ENCODE measurements around the gene LHPP. TPM values are rescaled to one million over a fixed set of nuclear protein-coding genes. Genes with fewer than 3 reads are reported as not detected.
"Not testable (repeated sequence)": the region's sequence is repeated elsewhere in the genome, so short reads cannot be mapped to it uniquely, and the experiment has no call there.

The LHPP gene
- total and polyA plus RNA-seq, 2 experiments from 2014 or later: 19.1 to 40.6 TPM

- TF ChIP-seq, protein P1, sequence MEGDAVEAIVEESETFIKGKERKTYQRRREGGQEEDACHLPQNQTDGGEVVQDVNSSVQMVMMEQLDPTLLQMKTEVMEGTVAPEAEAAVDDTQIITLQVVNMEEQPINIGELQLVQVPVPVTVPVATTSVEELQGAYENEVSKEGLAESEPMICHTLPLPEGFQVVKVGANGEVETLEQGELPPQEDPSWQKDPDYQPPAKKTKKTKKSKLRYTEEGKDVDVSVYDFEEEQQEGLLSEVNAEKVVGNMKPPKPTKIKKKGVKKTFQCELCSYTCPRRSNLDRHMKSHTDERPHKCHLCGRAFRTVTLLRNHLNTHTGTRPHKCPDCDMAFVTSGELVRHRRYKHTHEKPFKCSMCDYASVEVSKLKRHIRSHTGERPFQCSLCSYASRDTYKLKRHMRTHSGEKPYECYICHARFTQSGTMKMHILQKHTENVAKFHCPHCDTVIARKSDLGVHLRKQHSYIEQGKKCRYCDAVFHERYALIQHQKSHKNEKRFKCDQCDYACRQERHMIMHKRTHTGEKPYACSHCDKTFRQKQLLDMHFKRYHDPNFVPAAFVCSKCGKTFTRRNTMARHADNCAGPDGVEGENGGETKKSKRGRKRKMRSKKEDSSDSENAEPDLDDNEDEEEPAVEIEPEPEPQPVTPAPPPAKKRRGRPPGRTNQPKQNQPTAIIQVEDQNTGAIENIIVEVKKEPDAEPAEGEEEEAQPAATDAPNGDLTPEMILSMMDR (IDR thresholded peaks at IDR 0.05; ENCODE audit: low read depth, low read length): no peak
- Histone ChIP-seq H3K27me3 (no peaks in the 10 kb centered on the region), H3K36me3 (no peaks in the 10 kb centered on the region), H3K4me1 (ENCODE audit: low read depth) (no peaks in the 10 kb centered on the region), H3K4me3 (no peak overlapping the region), H3K9me3 (ENCODE audit: low read depth) (no peaks in the 10 kb centered on the region), H3K27ac (no peak overlapping the region)
- DNase-seq (ENCODE audit: low read depth in 1 of 2, low spot score in 1 of 2): no peak
These were observed 25.4 kb upstream of the LHPP start for GRCh38 chr10:124436191-124436638.

DNA sequence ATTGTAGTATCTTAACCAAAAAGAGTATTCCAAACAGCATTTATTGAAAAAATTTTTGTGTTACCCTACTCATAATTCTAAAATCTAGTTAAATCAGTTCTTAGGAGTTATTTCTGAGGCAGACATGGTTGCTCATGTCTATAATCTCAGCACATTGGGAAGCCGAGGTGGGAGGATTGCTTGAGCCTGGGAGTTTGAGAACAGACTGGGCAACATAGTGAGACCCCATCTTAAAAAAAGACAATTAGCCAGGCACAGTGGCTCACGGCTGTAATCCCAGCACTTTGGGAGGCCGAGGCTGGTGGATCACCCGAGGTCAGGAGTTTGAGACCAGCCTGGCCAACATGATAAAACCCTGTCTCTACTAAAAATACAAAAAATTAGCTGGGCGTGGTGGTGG is 19.9 kb upstream of the LHPP start:
- not testable (repeated sequence) for H3K9me3 ChIP-seq (ENCODE audit: low read depth); H3K27ac ChIP-seq; H3K4me1 ChIP-seq (ENCODE audit: low read depth); H3K36me3 ChIP-seq; DNase-seq (ENCODE audit: low read depth in 1 of 2, low spot score in 1 of 2); H3K4me3 ChIP-seq
- H3K27me3 ChIP-seq: peaks cover 40% of the 10 kb centered on the region

- H3K9me3 ChIP-seq (ENCODE audit: low read depth): no peaks in the 10 kb centered on the region
- no peaks in the 10 kb centered on the region for H3K36me3 ChIP-seq
- TF ChIP-seq, protein P1 (IDR thresholded peaks at IDR 0.05; ENCODE audit: low read depth, low read length): no peak
- peaks cover 94% of the 10 kb centered on the region for H3K27me3 ChIP-seq
- peak overlapping the region; percentile 38 for H3K4me3 ChIP-seq
- no peak for DNase-seq (ENCODE audit: low read depth in 1 of 2, low spot score in 1 of 2)
- no peak overlapping the region for H3K27ac ChIP-seq
- peaks cover 8% of the 10 kb centered on the region for H3K4me1 ChIP-seq (ENCODE audit: low read depth)
These were observed 14.5 kb upstream of the LHPP start for GRCh38 chr10:124446830-124447750.

GRCh38 chr10:124447751-124448466 is 13.7 kb upstream of the LHPP start:
- DNase-seq (ENCODE audit: low read depth in 1 of 2, low spot score in 1 of 2): peak in 1 of 2 donors; percentile 44
- H3K36me3 ChIP-seq: no peaks in the 10 kb centered on the region
- H3K9me3 ChIP-seq (ENCODE audit: low read depth): no peaks in the 10 kb centered on the region
- H3K27me3 ChIP-seq: peaks cover 97% of the 10 kb centered on the region
- H3K4me1 ChIP-seq (ENCODE audit: low read depth): peaks cover 8% of the 10 kb centered on the region
- peak overlapping the region; percentile 38 for H3K4me3 ChIP-seq
- no peak overlapping the region for H3K27ac ChIP-seq
- TF ChIP-seq, protein P1 (IDR thresholded peaks at IDR 0.05; ENCODE audit: low read depth, low read length): no peak

DNA sequence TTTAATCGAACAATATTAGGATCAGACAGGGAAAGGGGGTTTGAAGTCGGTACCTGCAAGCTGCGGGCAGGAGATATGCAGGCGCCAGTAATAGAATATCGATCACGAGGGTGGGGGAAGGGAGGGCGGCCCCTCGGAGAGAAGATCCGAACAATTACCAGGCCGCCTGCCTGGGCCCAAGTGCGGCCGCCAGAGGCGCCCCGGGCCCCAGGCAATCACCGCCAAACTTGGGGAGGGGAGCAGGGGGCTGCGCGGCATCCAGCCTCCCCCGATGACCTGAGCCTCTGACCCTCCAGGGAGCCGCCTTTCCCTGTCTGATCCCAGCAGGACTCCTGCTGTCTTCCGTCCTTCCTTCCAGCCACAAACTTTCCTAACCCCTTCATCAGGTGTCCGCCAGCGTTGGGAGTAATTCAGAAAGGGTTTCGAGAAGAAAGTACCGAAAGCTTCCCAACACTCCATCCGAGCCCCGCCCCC is 12.9 kb upstream of the LHPP start:
- H3K4me3 ChIP-seq: no peak overlapping the region
- no peak for DNase-seq (ENCODE audit: low read depth in 1 of 2, low spot score in 1 of 2)
- H3K27me3 ChIP-seq: peaks cover 96% of the 10 kb centered on the region
- no peaks in the 10 kb centered on the region for H3K36me3 ChIP-seq
- H3K4me1 ChIP-seq (ENCODE audit: low read depth): peaks cover 8% of the 10 kb centered on the region
- TF ChIP-seq, protein P1 (IDR thresholded peaks at IDR 0.05; ENCODE audit: low read depth, low read length): peak; percentile 11
- H3K9me3 ChIP-seq (ENCODE audit: low read depth): no peaks in the 10 kb centered on the region
- no peak overlapping the region for H3K27ac ChIP-seq
